ENCODE results near the gene C5orf22. TPM values are rescaled to one million over a fixed set of nuclear protein-coding genes. Genes with fewer than 3 reads are reported as not detected.

Gene C5orf22
- total RNA-seq, 4 donors from 2014 or later, result 13.5 to 21.9 (median 16.8) TPM

DNA sequence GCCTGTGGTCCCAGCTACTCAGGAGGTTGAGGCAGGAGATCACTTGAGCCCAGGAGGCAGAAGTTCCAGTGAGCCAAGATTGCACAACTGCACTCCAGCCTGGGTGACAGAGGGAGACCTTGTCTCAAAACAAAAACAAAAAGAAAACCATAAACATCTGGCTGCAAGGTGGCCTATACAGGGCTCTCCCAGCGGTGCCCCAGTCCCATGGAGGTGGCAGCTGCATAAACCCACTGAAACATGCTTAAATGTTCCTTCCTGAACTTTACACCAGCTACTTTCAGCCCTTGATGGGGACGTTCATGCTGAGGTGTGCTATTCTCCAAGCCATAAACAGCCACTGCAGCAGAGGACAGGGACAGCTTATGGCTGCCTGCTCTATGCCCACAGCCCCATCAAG is 35.8 kb upstream of the C5orf22 start:
- ATAC-seq (ENCODE audit: low FRiP score) (no peak), DNase-seq (ENCODE audit: low spot score) (no peak)
- TF ChIP-seq, protein P1, sequence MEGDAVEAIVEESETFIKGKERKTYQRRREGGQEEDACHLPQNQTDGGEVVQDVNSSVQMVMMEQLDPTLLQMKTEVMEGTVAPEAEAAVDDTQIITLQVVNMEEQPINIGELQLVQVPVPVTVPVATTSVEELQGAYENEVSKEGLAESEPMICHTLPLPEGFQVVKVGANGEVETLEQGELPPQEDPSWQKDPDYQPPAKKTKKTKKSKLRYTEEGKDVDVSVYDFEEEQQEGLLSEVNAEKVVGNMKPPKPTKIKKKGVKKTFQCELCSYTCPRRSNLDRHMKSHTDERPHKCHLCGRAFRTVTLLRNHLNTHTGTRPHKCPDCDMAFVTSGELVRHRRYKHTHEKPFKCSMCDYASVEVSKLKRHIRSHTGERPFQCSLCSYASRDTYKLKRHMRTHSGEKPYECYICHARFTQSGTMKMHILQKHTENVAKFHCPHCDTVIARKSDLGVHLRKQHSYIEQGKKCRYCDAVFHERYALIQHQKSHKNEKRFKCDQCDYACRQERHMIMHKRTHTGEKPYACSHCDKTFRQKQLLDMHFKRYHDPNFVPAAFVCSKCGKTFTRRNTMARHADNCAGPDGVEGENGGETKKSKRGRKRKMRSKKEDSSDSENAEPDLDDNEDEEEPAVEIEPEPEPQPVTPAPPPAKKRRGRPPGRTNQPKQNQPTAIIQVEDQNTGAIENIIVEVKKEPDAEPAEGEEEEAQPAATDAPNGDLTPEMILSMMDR (IDR thresholded peaks at IDR 0.05), result no peak

DNA sequence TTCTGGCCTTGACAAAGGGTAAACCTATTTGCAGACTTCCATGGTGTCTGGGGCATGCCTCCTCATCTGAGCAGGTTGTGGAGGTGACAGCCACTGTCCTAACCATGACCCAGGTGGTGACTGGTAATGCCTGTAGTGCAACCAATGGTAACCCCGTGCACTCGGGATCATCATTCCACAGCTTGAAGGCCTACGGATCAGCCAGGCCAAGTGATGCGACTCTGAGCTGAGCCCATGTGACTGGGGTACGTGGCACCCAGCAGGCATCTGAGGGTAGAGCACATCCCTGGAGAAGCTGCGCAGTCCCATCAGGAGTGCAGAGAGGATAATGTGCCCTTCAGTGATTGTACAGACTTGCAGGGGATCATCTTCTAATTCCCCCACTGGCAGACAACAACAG is 35.2 kb upstream of the C5orf22 start:
- DNase-seq (ENCODE audit: low spot score), result no peak
- TF ChIP-seq, protein P1 (IDR thresholded peaks at IDR 0.05), result no peak
- no peak for ATAC-seq (ENCODE audit: low FRiP score)

GRCh38 chr5:31500256-31500655 is 31.8 kb upstream of the C5orf22 start:
- no peak for ATAC-seq (ENCODE audit: low FRiP score)
- DNase-seq (ENCODE audit: low spot score), result no peak
- TF ChIP-seq, protein P1 (IDR thresholded peaks at IDR 0.05), result no peak

- TF ChIP-seq, protein P1 (IDR thresholded peaks at IDR 0.05), result no peak
- ATAC-seq (ENCODE audit: low FRiP score) (no peak), DNase-seq (ENCODE audit: low spot score) (no peak)
Measured at GRCh38 chr5:31502506-31502905, 29.6 kb upstream of the C5orf22 start.

GRCh38 chr5:31504529-31504928 is 27.6 kb upstream of the C5orf22 start:
- TF ChIP-seq, protein P1 (IDR thresholded peaks at IDR 0.05), result no peak
- ATAC-seq (ENCODE audit: low FRiP score) (no peak), DNase-seq (ENCODE audit: low spot score) (no peak)

GRCh38 chr5:31511305-31511704 is 20.8 kb upstream of the C5orf22 start:
- TF ChIP-seq, protein P1 (IDR thresholded peaks at IDR 0.05), result no peak
- no peak for DNase-seq (ENCODE audit: low spot score)
- ATAC-seq (ENCODE audit: low FRiP score), result no peak

DNA sequence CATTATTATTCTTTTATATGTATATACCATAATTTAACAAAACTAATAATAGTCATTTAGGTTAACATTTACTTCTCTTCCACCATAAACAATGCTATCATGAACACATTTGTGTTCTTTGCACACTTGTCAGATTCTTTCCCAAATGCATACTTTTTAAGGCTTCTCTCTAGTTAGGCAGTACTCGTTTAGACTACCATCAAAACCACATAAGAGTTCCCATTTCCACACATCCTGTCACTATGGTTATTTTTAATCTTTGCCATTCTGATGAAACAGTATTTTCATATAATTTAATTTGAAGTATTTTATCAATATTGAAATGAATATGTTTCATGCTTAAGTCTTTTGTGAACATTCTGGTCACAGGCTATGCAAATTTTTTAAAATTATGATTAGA is 15.3 kb upstream of the C5orf22 start:
- DNase-seq (ENCODE audit: low spot score) (no peak), ATAC-seq (ENCODE audit: low FRiP score) (no peak)
- TF ChIP-seq, protein P1 (IDR thresholded peaks at IDR 0.05), result no peak
